Heart right ventricle (tissue), 16 donors: ENCODE data around the gene DESI2. TPM values are rescaled to one million over a fixed set of nuclear protein-coding genes. Genes with fewer than 3 reads are reported as not detected.

Source experiments
- ATAC-seq, 8 donors: fragments of 200-7000 bp; cut with Tn5 transposase; one replicate each; pipeline ENCODE4 v1.9.1; 2020; ENCODE audit warnings: mild to moderate bottlenecking in 8 of 8, moderate library complexity in 8 of 8, moderate number of reproducible peaks in 1 of 8
- DNase-seq, 2 donors: peaks; one replicate each; pipeline ENCODE4 v3.0.0-alpha.2; 2020
- H3K27ac ChIP-seq, 10 donors: fragments of 200-600 bp; sonication (generic) in 2 of 10; one replicate each; pipeline versions ENCODE4 v1.5.0 to v1.8.0; 2020 to 2022; ENCODE audit warnings: mild to moderate bottlenecking in 3 of 10
- H3K27me3 ChIP-seq, 7 donors: fragments of 200-600 bp; one replicate each; pipeline ENCODE4 v1.8.0; 2021 to 2022; ENCODE audit warnings: mild to moderate bottlenecking in 2 of 7
- H3K36me3 ChIP-seq, 9 donors: fragments of 200-600 bp; sonication (generic) in 1 of 9; one replicate each; pipeline versions ENCODE4 v1.5.0 to v1.8.0; 2020 to 2022; ENCODE audit warnings: mild to moderate bottlenecking in 2 of 9
- H3K4me1 ChIP-seq, 9 donors: fragments of 200-600 bp; sonication (generic) in 1 of 9; one replicate each; pipeline versions ENCODE4 v1.5.0 to v1.8.0; 2020 to 2022; ENCODE audit warnings: mild to moderate bottlenecking in 4 of 9
- H3K4me3 ChIP-seq, 10 donors: fragments of 200-600 bp; sonication (generic) in 2 of 10; one replicate each; pipeline versions ENCODE4 v1.5.0 to v1.8.0; 2020 to 2022; ENCODE audit warnings: mild to moderate bottlenecking in 7 of 10, moderate library complexity in 2 of 10
- H3K9me3 ChIP-seq, 11 donors: fragments of 200-600 bp in 10 of 11; sonication (generic) in 2 of 11; one replicate each; pipeline versions ENCODE4 v1.5.0 to v1.8.0; 2013 to 2022; ENCODE audit warnings: mild to moderate bottlenecking in 2 of 11, control low read depth in 1 of 11, moderate library complexity in 1 of 11
- CTCF ChIP-seq, 9 donors: fragments of 200-600 bp; sonication (generic) in 2 of 9; IDR thresholded peaks; one replicate each; pipeline versions ENCODE4 v1.5.0 to v1.8.0; 2021 to 2022; ENCODE audit warnings: antibody characterized with exemption in 9 of 9, mild to moderate bottlenecking in 5 of 9, moderate library complexity in 1 of 9
- WGBS, 2 donors: extraction: QIAGEN DNeasy Blood & Tissue Kit; methylation state at CpG; one replicate each; pipeline ENCODE4 v1.1.7; 2013; ENCODE audit warnings: inconsistent platforms in 1 of 2; 5-methylcytosine and 5-hydroxymethylcytosine counted together
- intact Hi-C, 10 donors: fragments of 100-400 bp; cut with DNase I; formaldehyde crosslinking; loops; one replicate each; pipeline versions ENCODE4 v1.11.1 to v1.14.2; 2022
- polyA plus RNA-seq, 2 donors: library from polyadenylated mRNA; stranded (reverse); fragments of 200-250 nt; gene quantifications; one replicate each; pipeline ENCODE4 v1.2.3, GENCODE V29; 2013
- total RNA-seq, 10 donors: library from RNA; stranded (reverse); fragmentation: NEBNext Ultra II Directional in 3 of 10; extraction: Animal tissue kit (Norgen Biotek cat#: 25700) in 3 of 10; gene quantifications; one replicate each; pipeline versions ENCODE4 v1.2.1 to v1.2.4, GENCODE V29; 2021 to 2023
- donor health status: Arrhythmogenic right ventricular cardiomyopathy.
- donor health status: ischemic (EF 13 %, LVEDD 7.1; RV severe dilation, severe dysfunction).
- donor health status: healthy with polysubstance abuse.
- donor health status: DM: no; HTN: yes; CAD: no.
- donor health status: DM: no; HTN: no; CAD: no.
- donor health status: ischemic (EF 25% LVEDD 6.9; RV normal size, moderate dysfunction).
- donor health status: ischemic (EF 25% LVEDD 5.7; RV mildly dilated, moderate dysfunction).
- donor health status: healthy.
- donor health status: DM: yes; HTN: yes; CAD: no.
- donor health status: Ischemic cardiomyopathy.
- donor health status: ischemic (EF 35%, LVEDD 5.7; RV mildly dilated, moderate dysfunction).
- donor health status: nonischemic (EF 11% LVEDD 7.7; RV severe dilation, severe dysfunction).
- donor health status: DM: yes; HTN: yes; CAD: no.
- donor health status: PGD.
- donor health status: ischemic (EF 29% LVEDD 5.4; RV normal size, mild dysfunction).
- donor health status: nonischemic (EF 23%, LVEDD 6.1; RV moderate dilation, normal function).

DESI2 gene
- total and polyA plus RNA-seq, 12 donors: 11.7 to 24.0 (median 20.5) TPM

- Histone ChIP-seq H3K27me3 (no peaks in the 10 kb centered on the region), H3K4me3 (no peak overlapping the region), H3K4me1 (no peaks in the 10 kb centered on the region), H3K36me3 (no peaks in the 10 kb centered on the region), H3K9me3 (peaks cover 0 to 5% (median 0%) of the 10 kb centered on the region in 11 donors), H3K27ac (no peak overlapping the region)
- TF ChIP-seq CTCF (IDR thresholded peaks at IDR 0.05): no peak
- DNase-seq (no peak), ATAC-seq (peak in 1 of 8 donors; percentile 31)
- intact Hi-C loops: no loop called here
- 68 to 70% methylated on average over 9 of the region's 9 CpGs for WGBS, 2 donors
Measured at GRCh38 chr1:244614113-244614836, 38.7 kb upstream of the DESI2 start.

GRCh38 chr1:244614879-244615278 is 38.0 kb upstream of the DESI2 start:
- H3K4me1 ChIP-seq: no peaks in the 10 kb centered on the region
- ATAC-seq (no peak), DNase-seq (no peak)
- peaks cover 0 to 5% (median 0%) of the 10 kb centered on the region in 11 donors for H3K9me3 ChIP-seq
- no peak overlapping the region for H3K27ac ChIP-seq
- intact Hi-C loops: no loop called here
- TF ChIP-seq CTCF (IDR thresholded peaks at IDR 0.05): no peak
- no peaks in the 10 kb centered on the region for H3K27me3 ChIP-seq
- H3K36me3 ChIP-seq: no peaks in the 10 kb centered on the region
- WGBS, 2 donors: 44 to 58% methylated on average over 3 of the region's 3 CpGs
- H3K4me3 ChIP-seq: no peak overlapping the region

- TF ChIP-seq CTCF (IDR thresholded peaks at IDR 0.05): no peak
- no peak overlapping the region for H3K27ac ChIP-seq
- H3K27me3 ChIP-seq: no peaks in the 10 kb centered on the region
- no peak overlapping the region for H3K4me3 ChIP-seq
- 86 to 89% methylated on average over 6 of the region's 6 CpGs for WGBS, 2 donors
- intact Hi-C loops: no loop called here
- H3K9me3 ChIP-seq: peaks cover 0 to 5% (median 0%) of the 10 kb centered on the region in 11 donors
- ATAC-seq (no peak), DNase-seq (no peak)
- no peaks in the 10 kb centered on the region for H3K4me1 ChIP-seq
- H3K36me3 ChIP-seq: no peaks in the 10 kb centered on the region
Measured at GRCh38 chr1:244615301-244615700, 37.6 kb upstream of the DESI2 start.

- Histone ChIP-seq H3K36me3 (no peaks in the 10 kb centered on the region), H3K4me3 (no peak overlapping the region), H3K4me1 (no peaks in the 10 kb centered on the region), H3K27ac (no peak overlapping the region), H3K27me3 (no peaks in the 10 kb centered on the region), H3K9me3 (no peaks in the 10 kb centered on the region)
- DNase-seq (no peak), ATAC-seq (no peak)
- WGBS, 2 donors: 90 to 92% methylated on average over 4 of the region's 4 CpGs
- intact Hi-C loops: no loop called here
- TF ChIP-seq CTCF (IDR thresholded peaks at IDR 0.05): no peak
Measured at GRCh38 chr1:244626709-244627108, 26.2 kb upstream of the DESI2 start.
